ENCODE data around the gene SREBF1.

SREBF1 gene

DNA sequence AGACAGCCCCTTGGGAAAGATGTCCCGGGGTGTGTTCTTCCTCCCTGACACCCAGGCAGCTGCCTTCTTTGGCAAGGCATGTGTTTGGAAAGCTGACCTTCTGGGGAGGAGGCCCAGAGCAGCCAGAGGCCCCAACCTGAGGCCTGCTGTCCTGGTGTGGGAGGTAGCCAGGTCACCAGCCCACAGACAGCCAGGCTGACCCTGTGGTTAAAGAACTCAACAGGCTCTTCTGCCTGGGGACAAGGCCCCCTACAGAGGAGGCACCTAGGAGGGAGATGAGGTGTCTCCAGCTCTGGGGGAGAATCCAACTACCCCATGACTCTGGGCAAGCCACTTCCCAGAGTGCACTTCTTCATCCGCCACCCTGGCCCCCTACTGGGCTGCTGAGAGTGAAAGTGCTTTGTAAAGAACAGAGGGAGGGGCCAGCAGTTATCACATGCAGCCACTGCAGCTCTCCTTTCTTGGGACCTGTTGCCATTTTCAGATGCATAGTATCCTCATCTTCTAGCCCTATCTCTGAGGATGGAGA is 13.1 kb upstream of the SREBF1 start:
- no peaks in the 10 kb centered on the region for H3K36me3 ChIP-seq (ENCODE audit: insufficient read depth, low read length)

GRCh38 chr17:17849147-17849820 is 12.5 kb upstream of the SREBF1 start:
- Histone ChIP-seq H3K9me3 (ENCODE audit: control insufficient read depth, insufficient read depth, low read length) (no peaks in the 10 kb centered on the region), H3K9ac (ENCODE audit: low read depth, low read length) (no peak overlapping the region), H3K4me1 (ENCODE audit: insufficient read depth, low read length) (peaks cover 12% of the 10 kb centered on the region), H3K36me3 (ENCODE audit: insufficient read depth, low read length) (no peaks in the 10 kb centered on the region)

More for the DNA sequence above, 13.1 kb upstream of the SREBF1 start:
- peaks cover 12% of the 10 kb centered on the region for H3K4me1 ChIP-seq (ENCODE audit: insufficient read depth, low read length)
- H3K9me3 ChIP-seq (ENCODE audit: control insufficient read depth, insufficient read depth, low read length): no peaks in the 10 kb centered on the region
- no peak overlapping the region for H3K9ac ChIP-seq (ENCODE audit: low read depth, low read length)

DNA sequence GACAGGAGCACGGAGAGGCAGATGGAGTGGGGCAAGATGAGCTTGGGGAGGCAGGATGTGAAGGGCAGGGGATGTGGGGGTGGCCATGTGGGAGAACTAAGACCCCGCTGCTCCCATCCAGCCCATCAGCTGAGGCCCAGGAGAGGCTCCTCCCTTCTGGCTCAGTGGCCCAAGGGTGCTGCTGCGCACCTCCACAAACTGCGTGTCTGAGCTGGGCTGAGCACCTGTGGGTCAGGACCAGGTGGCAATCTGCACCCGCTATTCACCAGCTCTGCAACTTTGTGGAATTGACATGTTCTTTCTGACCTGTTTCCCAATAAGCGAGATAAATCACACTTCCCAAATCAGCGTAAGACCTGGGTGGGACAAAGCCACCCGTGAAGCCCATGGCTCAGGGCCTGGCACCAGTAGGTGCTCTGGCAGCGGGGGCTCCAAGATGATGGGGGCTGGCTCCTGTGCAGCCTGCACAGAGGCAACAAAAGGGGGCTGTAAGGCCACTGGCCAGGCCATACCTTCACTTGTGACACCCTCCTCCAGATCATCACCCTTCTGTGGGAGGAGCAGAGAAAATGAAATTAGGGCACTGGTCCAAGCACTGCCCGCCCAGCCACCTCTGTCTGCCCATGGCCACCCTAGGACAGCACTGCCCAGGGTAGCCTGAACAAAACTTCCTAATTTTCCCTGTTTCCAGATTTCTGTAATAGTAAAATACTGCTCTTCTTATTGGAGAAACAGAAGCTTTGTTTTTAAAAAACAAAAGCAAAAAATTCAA is 11.7 kb upstream of the SREBF1 start:
- no peak overlapping the region for H3K9ac ChIP-seq (ENCODE audit: low read depth, low read length)
- no peaks in the 10 kb centered on the region for H3K36me3 ChIP-seq (ENCODE audit: insufficient read depth, low read length)
- H3K4me1 ChIP-seq (ENCODE audit: insufficient read depth, low read length): peaks cover 12% of the 10 kb centered on the region
- no peaks in the 10 kb centered on the region for H3K9me3 ChIP-seq (ENCODE audit: control insufficient read depth, insufficient read depth, low read length)

GRCh38 chr17:17847726-17848125 is 10.9 kb upstream of the SREBF1 start:
- Histone ChIP-seq H3K36me3 (ENCODE audit: insufficient read depth, low read length) (no peaks in the 10 kb centered on the region), H3K4me1 (ENCODE audit: insufficient read depth, low read length) (peaks cover 12% of the 10 kb centered on the region), H3K9me3 (ENCODE audit: control insufficient read depth, insufficient read depth, low read length) (no peaks in the 10 kb centered on the region), H3K9ac (ENCODE audit: low read depth, low read length) (no peak overlapping the region)

- H3K36me3 ChIP-seq (ENCODE audit: insufficient read depth, low read length): no peaks in the 10 kb centered on the region
- no peak overlapping the region for H3K9ac ChIP-seq (ENCODE audit: low read depth, low read length)
- H3K9me3 ChIP-seq (ENCODE audit: control insufficient read depth, insufficient read depth, low read length): no peaks in the 10 kb centered on the region
- peaks cover 12% of the 10 kb centered on the region for H3K4me1 ChIP-seq (ENCODE audit: insufficient read depth, low read length)
These were observed 10.4 kb upstream of the SREBF1 start for GRCh38 chr17:17847118-17847689.

DNA sequence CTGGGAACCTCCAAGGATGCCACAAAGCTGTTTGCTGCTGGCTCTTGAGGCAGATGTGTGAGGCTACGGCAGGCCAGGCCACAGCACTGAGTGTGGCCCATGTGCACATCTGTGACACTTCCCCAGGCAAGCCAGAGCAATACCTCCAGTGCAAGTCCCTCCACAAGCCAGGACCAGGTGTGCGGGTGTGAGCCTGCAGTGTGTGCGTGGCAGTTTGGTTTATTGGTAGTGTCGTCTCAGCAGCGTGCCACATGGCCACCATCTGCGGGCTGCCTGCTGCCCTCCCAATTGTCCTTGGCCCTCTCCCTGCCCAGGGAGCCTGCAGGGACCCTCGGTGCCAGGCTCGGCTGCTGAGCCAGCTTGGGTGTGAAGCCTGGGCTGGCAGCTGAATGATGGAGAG is 9.9 kb upstream of the SREBF1 start:
- peaks cover 14% of the 10 kb centered on the region for H3K4me1 ChIP-seq (ENCODE audit: insufficient read depth, low read length)

DNA sequence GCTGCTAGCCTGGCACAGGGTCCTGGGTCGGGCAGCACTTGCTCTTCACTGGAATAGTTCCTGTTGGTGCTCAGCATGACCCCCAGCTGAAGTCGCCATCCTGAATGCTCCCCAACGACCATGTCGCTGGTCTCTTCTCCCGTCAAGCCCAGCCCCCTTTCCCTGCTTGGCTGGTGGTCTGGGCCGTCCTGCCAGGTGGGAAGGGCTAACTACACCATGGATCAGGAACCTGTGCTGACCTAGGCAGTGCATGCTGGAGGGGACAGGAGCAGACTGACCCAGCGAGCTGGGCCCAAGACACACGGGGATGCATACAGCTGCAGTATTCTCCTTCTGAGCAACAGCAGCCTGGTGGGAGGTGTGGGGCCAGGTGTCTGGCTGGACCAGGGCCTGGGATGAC is 9.2 kb upstream of the SREBF1 start:
- Histone ChIP-seq H3K36me3 (ENCODE audit: insufficient read depth, low read length) (no peaks in the 10 kb centered on the region), H3K9me3 (ENCODE audit: control insufficient read depth, insufficient read depth, low read length) (no peaks in the 10 kb centered on the region), H3K9ac (ENCODE audit: low read depth, low read length) (no peak overlapping the region), H3K4me1 (ENCODE audit: insufficient read depth, low read length) (peaks cover 21% of the 10 kb centered on the region)

More for the DNA sequence above, 9.9 kb upstream of the SREBF1 start:
- Histone ChIP-seq H3K36me3 (ENCODE audit: insufficient read depth, low read length) (no peaks in the 10 kb centered on the region), H3K9me3 (ENCODE audit: control insufficient read depth, insufficient read depth, low read length) (no peaks in the 10 kb centered on the region), H3K9ac (ENCODE audit: low read depth, low read length) (no peak overlapping the region)

DNA sequence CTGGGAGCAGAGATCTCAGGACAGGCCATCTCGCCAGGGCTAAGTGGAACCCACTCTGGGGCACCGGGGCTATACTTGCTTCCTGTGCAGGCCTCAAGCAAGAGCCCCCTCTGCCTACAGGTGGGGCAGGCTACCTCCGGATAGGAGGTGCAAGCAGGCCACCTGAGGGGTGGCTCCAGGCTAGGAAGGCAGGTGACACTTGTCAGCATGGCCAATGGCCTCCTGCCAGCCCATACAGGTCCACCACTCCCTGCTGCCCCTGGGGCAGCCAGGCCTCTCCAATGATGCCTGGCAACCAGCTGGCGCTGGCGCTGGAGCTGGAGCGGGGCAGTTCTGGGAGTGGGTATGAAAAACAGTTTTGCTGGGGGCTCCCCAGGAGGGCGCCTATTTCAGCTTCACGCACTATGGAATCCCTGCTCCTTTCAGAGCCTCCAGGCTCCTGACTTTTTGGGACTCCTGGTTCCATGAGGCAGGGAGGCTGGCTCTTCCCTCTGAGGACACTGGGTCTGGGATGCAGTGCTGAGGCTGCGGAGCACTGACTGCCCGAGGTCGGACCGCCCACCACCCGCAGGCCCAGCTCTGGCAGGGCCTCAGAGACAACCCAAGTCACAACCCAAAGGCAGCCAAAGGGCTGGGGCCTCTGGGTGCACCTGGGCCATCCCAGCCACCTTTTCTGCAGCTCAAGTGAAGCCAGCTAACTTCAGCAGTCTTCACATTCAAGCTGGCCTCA is 8.4 kb upstream of the SREBF1 start:
- Histone ChIP-seq H3K9ac (ENCODE audit: low read depth, low read length) (no peak overlapping the region), H3K4me1 (ENCODE audit: insufficient read depth, low read length) (peaks cover 22% of the 10 kb centered on the region)

DNA sequence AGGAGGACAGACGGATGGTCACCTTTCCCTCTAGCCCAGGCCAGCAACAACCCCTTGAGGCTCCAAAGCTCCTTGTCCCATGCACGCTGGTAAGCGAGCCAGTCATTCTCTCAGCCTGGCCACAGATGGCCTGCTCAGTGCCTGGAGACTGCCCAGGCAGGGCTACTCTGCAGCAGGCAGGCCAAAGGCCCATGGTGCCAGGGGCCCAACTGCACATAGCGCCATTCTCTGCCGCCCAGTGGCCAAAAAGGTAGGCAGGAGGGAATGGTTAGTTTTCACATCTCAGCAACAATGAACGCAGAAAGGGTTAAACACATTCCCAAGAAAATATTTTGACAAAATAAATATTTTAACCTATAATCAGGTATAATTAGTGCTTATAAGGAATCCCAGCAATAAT is 7.7 kb upstream of the SREBF1 start:
- Histone ChIP-seq H3K4me1 (ENCODE audit: insufficient read depth, low read length) (peaks cover 17% of the 10 kb centered on the region), H3K36me3 (ENCODE audit: insufficient read depth, low read length) (no peaks in the 10 kb centered on the region), H3K9me3 (ENCODE audit: control insufficient read depth, insufficient read depth, low read length) (no peaks in the 10 kb centered on the region), H3K9ac (ENCODE audit: low read depth, low read length) (no peak overlapping the region)

More for the DNA sequence above, 8.4 kb upstream of the SREBF1 start:
- Histone ChIP-seq H3K9me3 (ENCODE audit: control insufficient read depth, insufficient read depth, low read length) (no peaks in the 10 kb centered on the region), H3K36me3 (ENCODE audit: insufficient read depth, low read length) (no peaks in the 10 kb centered on the region)

DNA sequence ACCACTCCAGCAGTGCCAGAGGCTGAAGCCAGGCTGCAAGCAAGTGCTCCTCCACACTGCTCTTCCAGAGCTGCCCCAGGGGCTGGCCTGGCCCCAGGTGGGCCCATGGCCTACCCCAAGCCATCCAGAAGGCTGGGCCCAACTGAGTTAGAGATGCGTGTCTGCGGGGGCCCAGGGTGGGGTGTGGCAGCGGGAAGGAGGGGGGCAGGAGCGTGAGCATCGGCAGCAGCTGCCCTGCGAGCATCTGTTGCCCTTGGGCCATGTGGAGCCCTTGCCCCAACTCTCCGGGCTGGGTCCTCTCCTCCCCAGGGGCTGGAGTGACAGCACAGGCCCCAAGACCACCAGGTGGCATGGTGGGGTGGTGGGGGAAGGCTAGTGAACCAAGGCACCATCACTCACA is 7.3 kb upstream of the SREBF1 start:
- H3K9ac ChIP-seq (ENCODE audit: low read depth, low read length): no peak overlapping the region
- no peaks in the 10 kb centered on the region for H3K9me3 ChIP-seq (ENCODE audit: control insufficient read depth, insufficient read depth, low read length)
- no peaks in the 10 kb centered on the region for H3K36me3 ChIP-seq (ENCODE audit: insufficient read depth, low read length)
- peaks cover 19% of the 10 kb centered on the region for H3K4me1 ChIP-seq (ENCODE audit: insufficient read depth, low read length)

GRCh38 chr17:17843096-17843495 is 6.3 kb upstream of the SREBF1 start:
- peaks cover 27% of the 10 kb centered on the region for H3K4me1 ChIP-seq (ENCODE audit: insufficient read depth, low read length)
- no peaks in the 10 kb centered on the region for H3K9me3 ChIP-seq (ENCODE audit: control insufficient read depth, insufficient read depth, low read length)
- H3K9ac ChIP-seq (ENCODE audit: low read depth, low read length): no peak overlapping the region
- no peaks in the 10 kb centered on the region for H3K36me3 ChIP-seq (ENCODE audit: insufficient read depth, low read length)

- H3K9ac ChIP-seq (ENCODE audit: low read depth, low read length): no peak overlapping the region
- H3K9me3 ChIP-seq (ENCODE audit: control insufficient read depth, insufficient read depth, low read length): no peaks in the 10 kb centered on the region
- H3K36me3 ChIP-seq (ENCODE audit: insufficient read depth, low read length): no peaks in the 10 kb centered on the region
- H3K4me1 ChIP-seq (ENCODE audit: insufficient read depth, low read length): peaks cover 35% of the 10 kb centered on the region
These were observed 5.5 kb upstream of the SREBF1 start for GRCh38 chr17:17842111-17842876.

DNA sequence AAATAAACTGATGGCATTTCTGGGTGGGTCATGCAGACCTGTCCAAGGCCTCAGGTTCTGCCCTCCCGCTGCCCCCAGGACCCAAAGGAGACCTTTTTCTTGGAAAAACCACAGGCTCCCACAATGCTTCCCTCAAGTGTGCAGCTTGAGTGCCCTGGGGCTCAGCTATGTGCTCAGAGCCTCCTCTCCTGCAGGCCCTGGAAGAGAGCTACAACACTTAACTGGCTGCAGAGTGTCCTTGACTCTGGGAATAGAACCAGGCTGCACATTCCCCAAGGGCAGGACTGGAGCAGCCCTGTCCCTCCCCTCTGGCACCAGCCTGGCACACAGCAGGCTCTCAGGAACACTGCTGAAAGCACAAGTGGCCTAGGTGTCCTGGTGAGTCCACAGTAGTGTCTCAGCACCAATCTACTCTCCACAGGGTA is 4.8 kb upstream of the SREBF1 start:
- Histone ChIP-seq H3K9ac (ENCODE audit: low read depth, low read length) (no peak overlapping the region), H3K36me3 (ENCODE audit: insufficient read depth, low read length) (no peaks in the 10 kb centered on the region), H3K9me3 (ENCODE audit: control insufficient read depth, insufficient read depth, low read length) (no peaks in the 10 kb centered on the region), H3K4me1 (ENCODE audit: insufficient read depth, low read length) (peaks cover 37% of the 10 kb centered on the region)

Measured in ES-I3 (cell line).